Measurements from ENCODE around the gene GPATCH4.
"Not testable (repeated sequence)": the region's sequence is repeated elsewhere in the genome, so short reads cannot be mapped to it uniquely, and the experiment has no call there.

The GPATCH4 gene

DNA sequence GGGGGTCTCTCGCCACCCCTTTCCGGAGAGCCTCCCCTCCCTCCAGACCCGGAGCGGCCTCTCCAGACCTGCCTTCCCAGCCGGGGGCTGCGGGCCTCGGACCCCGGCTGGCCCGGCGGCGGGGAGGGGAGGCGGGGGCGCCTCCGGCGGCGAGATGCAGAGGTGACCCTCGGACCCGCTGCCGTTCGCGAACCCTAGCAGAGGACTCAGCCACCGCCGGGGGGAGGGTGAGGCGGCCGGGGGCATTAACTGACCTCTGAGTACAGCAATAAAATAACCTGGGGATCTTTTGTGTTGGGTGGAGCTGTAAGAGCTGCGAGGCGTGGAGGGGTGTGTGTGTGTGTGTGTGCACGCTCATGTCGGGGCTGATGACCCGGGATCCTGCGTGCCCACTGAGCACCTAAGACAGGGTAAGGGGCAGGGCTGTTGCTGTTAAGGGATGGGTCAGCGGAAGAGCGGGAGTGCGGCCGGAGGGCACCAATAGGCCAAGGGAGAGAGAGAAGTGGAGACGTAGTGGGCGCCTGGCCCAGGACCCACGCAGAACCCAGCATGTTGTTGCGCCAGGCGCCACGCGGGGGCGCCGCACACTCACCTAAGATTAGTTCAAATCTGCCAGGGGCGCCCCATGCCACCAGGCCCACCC, 24.3 kb upstream of the GPATCH4 start:
- DNase-seq = no peak

- DNase-seq = no peak
Measured at GRCh38 chr1:156624814-156625435, 23.6 kb upstream of the GPATCH4 start.

DNA sequence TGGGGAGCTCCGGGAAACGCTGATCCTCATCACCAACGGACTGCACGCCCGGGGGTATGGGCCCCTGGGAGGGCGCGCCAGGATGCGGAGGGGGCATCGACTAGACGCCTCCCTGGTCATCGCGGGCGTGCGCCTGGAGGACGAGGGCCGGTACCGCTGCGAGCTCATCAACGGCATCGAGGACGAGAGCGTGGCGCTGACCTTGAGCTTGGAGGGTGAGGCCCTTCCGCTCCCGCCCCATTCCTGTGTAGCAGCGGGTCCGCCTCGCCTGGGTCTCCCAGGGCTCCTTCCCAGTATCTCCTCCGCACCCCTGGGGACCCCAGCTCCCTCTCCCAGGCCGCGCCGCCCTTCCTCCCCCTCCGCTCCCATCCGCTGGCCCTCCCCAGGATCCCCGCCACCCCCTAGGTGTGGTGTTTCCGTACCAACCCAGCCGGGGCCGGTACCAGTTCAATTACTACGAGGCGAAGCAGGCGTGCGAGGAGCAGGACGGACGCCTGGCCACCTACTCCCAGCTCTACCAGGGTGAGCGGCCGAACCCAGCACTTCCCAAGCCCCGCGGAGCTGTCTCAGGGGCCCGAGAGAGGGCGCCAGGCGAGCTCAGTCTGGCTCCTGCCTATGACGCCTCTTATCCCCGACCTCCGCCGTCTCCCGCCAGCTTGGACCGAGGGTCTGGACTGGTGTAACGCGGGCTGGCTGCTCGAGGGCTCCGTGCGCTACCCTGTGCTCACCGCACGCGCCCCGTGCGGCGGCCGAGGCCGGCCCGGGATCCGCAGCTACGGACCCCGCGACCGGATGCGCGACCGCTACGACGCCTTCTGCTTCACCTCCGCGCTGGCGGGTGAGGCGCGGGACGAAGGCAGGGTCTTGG, 22.9 kb upstream of the GPATCH4 start:
- DNase-seq = no peak

DNA sequence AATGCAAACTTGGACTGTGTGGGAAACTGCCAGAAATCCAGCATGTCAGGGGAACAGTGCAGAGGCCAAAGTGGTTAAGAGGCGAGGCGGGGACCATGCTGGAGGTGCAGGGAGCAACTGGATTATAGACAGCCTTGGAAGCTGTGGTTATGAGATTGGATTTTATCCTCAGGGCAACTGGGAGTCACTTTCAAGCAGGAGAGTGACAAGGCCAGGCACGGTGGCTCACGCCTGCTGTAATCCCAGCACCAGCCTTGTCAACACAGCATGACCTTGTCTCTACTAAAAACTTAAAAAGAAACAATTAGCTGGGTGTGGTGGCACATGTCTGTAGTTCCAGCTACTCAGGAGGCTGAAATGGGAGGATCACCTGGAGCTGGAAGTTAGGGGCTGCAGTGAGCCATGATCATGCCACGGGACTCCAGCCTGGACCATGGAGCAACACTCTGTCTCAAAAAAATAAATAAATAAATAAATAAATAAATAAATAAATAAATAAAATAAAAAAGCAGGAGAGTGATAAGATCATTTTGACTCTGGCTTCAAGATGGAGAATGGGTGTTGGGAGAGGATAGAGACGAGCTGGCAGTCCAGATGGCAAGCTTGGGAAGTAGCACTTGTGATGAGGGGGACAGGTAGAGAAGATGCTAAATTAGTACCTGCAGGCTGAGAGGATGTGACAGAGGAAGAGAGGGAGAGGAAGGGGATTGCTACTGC, 21.5 kb upstream of the GPATCH4 start:
- DNase-seq = no peak

DNA sequence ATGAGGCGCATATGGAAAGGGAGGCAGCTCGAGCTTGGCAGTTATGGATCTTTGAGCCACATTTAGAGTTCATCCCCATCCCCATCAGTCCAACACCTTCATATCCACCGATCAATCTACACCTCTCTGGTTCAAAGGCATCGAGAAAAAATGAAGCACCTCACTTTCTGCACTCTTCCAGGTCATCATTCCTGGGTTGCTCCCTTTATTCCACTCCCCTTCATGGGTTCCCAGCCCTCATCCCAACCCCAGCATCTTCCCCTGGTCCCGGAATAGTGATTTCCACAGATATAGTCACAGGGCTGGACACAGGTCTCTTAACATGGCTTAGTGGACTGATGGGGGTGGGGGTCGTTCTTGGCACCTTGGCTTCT, 18.3 kb upstream of the GPATCH4 start:
- DNase-seq = no peak

- DNase-seq = no peak
Measured at GRCh38 chr1:156618853-156619581, 17.7 kb upstream of the GPATCH4 start, which contains the start of gene HAPLN2. Gene HAPLN2 (plus strand): TSS chr1:156619415. CDS start chr1:156623491, 4,076 bp downstream.

DNA sequence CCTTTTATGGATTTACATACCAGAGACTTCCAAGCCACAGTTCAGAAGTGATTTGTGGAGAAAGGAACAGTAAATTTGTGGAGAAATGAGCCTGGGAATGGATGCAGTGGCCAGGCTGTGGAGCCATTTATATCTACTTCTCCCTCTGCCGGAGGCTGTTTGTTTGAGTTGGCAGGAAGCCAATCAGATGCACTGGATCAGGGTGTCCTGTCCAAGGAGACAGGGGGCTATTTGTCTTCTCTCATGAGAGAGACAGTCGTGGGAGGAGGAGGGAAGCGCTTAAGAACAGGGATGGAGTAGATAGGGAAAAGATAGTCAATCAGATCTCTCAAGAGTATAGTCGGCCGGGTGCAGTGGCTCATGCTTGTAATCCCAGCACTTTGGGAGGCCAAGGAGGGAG, 15.2 kb upstream of the GPATCH4 start:
- no peak for DNase-seq

- DNase-seq = no peak
Measured at GRCh38 chr1:156615946-156616345, 14.7 kb upstream of the GPATCH4 start.

DNA sequence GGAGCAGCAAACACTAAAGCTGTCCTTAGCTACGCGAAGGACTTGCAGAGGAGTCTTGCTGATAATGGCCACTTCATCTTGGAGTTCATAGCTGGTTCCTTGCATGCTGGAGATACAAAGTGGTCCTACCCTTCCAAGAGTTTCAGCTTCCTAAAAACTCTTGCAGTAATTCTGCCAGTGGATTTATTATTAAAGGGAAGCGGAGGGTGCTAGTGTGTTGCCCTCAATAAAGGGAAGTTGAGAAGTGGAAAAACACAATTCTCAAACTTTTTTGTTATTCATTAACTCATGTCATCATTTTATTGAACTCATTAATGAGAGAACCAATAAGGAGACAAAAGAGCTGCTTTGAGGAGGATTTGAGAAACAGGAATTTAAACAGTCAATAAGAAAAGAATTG, 11.4 kb upstream of the GPATCH4 start:
- no peak for DNase-seq

DNA sequence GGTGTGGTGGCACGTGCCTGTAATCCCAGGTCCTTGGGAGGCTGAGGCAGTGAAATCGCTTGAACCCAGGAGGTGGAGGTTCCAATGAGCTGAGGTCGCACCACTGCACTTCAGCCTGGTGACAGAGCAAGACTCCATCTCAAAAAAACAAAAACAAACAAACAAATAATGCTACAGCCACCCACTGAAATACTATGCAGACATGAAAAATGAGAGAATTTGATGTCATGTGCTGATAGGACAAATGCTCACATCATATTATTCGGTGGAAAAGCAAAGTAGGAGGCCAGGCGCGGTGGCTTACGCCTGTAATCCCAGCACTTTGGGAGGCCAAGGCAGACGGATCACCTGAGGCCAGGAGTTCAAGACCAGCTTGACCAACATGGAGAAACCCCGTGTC, 8.8 kb upstream of the GPATCH4 start:
- DNase-seq = not testable (repeated sequence)

- no peak for DNase-seq
Measured at GRCh38 chr1:156608981-156609380, 7.7 kb upstream of the GPATCH4 start.

GRCh38 chr1:156608036-156608674, 6.9 kb upstream of the GPATCH4 start:
- peak; percentile 47 to 81 for DNase-seq

- DNase-seq = not testable (repeated sequence)
Measured at GRCh38 chr1:156607344-156607743, 6.1 kb upstream of the GPATCH4 start.

DNA sequence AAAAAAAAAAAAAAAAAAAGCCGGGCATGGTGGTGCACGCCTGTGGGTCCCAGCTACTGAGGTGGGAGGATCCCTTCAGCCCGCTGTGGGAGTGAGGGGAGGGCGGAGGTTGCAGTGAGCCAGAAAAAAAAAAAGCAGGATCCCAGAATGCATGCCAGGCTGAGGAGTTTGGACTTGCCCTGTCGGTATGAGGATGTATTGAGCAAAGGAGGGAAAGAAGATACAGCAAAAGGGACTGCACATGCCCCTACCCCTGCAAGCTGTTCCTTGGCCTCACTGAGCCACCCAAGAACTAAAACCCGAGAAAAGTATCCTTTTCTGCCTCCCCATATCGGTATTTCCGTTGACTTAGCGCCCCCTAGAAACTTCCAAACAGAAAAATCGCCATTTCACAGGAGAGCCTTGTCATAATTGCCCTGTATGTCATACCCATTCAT, 1.3 kb upstream of the GPATCH4 start:
- DNase-seq = no peak

DNA sequence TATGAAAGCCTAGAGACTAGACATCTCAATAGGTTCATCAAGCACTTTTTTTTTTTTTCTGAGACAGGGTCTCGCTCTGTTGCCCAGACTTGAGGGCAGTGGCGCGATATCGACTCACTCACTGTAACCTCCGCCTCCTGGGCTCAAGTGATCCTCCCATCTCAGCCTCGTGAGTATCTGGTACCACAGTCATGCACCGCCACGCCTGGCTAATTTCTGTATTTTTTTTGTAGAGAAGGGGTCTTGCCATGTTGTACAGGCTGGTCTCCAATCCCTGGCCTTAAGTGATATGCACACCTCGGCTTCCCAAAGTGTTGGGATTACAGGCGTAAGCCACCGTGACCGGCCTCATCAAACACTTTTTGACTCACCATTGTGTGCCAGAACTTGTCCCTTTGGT, 613 bp upstream of the GPATCH4 start:
- DNase-seq = no peak

DNA sequence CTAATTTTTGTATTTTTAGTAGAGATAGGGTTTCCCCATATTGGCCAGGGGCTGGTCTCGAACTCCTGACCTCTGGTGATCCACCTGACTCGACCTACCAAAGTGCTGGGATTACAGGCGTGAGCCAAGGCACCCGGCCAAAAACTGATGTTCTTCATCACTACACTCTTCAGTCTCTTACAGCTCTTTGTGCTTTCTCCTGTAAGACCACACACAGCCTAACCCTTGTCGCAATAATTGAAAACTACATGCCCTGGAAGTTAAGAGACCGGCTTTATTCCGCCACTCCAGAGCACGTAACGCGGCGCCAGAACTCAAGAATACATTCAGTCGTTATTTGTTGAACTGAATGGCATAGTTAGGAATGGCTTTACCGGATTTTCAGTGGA, 552 bp downstream of the GPATCH4 start:
- DNase-seq = no peak

DNA sequence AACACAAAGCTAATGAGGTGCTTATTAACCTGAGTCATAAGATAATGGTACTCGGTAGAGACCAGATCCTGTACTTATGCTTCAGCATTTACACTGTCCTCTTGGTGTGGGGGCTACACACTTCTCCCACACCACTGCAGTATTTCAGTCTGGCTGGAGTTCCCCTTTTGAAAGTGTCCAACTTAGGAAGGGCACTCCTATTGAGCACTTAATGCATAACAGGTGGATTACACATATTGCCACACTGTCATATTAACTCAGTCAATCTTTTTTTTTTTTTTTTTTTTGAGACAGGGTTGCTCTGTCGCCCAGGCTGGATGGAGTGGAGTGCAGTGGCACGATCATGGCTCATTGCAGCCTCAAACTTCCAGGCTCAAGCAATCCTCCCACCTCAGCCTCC, 1.5 kb downstream of the GPATCH4 start:
- DNase-seq = no peak

- no peak for DNase-seq
Measured at GRCh38 chr1:156598731-156599432, 2.4 kb downstream of the GPATCH4 start.

GRCh38 chr1:156598125-156598524, 3.2 kb downstream of the GPATCH4 start:
- no peak for DNase-seq

DNA sequence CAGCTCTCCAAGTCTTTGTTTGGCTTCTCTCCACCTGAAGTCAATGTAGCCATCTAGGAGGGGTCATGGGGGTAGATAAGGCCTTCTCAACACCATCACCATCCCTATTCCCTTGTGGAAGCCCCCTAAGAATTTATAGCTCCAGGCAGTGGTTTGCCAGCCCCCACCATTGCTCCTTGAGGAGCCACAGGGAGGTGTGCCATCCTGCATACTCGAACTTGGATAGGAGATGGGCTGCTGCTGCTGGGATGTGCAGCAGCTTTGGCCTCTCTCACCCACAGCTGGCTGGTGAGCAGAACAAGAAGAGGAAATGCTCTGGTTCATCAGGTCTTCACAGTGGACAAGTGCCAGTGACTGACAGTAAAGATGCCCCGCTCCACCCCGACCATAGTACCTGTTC, 4.9 kb downstream of the GPATCH4 start:
- DNase-seq = no peak

DNA sequence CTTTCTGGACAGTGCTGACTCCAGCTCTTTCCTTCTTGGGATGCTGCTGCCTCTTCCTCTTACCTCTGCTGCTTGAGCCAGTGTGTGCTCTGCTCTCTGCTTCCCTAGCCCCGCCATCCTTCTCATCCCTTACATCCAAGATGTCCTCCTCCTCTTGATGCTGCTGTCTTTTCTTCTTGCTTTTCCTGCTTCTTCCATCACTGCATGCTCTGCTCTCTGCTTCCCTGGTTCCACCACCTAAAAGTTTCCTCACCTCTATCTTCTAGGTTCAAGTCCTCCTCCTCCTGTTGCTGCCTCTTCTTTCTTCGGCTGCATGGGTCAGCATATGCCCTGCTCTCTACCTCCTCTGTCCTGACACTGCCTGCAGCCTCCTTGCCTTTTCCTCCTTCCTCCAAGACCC, 6.3 kb downstream of the GPATCH4 start:
- DNase-seq = no peak
